Omental fat pad (tissue), 4 donors: ENCODE measurements around the gene FEN1. TPM values are rescaled to one million over a fixed set of nuclear protein-coding genes. Genes with fewer than 3 reads are reported as not detected.

Experiments used
- ATAC-seq: fragments of 150-250 bp; one replicate; pipeline ENCODE4 v1.9.1; 2016; ENCODE audit warnings: mild to moderate bottlenecking, moderate library complexity; ENCODE audit not compliant: low FRiP score
- DNase-seq: peaks from one replicate; pipeline ENCODE4 v3.0.0-alpha.2; 2019; ENCODE audit warnings: low spot score
- total RNA-seq, 4 donors: library from RNA; depleted of rRNA; stranded (reverse); fragments of >200 nt; gene quantifications; one replicate each; pipeline ENCODE4 v1.1.0, GENCODE V29; 2016
- TF ChIP-seq, protein P1 (sequence below), 3 donors: fragments of 450-650 bp; IDR thresholded peaks; one replicate each; pipeline ENCODE4 v1.5.1; 2016 to 2017; ENCODE audit warnings: antibody characterized with exemption in 3 of 3, mild to moderate bottlenecking in 3 of 3, moderate library complexity in 2 of 3

The FEN1 gene
- total RNA-seq, 4 donors from 2014 or later, result 4.7 to 8.9 (median 6.7) TPM

DNA sequence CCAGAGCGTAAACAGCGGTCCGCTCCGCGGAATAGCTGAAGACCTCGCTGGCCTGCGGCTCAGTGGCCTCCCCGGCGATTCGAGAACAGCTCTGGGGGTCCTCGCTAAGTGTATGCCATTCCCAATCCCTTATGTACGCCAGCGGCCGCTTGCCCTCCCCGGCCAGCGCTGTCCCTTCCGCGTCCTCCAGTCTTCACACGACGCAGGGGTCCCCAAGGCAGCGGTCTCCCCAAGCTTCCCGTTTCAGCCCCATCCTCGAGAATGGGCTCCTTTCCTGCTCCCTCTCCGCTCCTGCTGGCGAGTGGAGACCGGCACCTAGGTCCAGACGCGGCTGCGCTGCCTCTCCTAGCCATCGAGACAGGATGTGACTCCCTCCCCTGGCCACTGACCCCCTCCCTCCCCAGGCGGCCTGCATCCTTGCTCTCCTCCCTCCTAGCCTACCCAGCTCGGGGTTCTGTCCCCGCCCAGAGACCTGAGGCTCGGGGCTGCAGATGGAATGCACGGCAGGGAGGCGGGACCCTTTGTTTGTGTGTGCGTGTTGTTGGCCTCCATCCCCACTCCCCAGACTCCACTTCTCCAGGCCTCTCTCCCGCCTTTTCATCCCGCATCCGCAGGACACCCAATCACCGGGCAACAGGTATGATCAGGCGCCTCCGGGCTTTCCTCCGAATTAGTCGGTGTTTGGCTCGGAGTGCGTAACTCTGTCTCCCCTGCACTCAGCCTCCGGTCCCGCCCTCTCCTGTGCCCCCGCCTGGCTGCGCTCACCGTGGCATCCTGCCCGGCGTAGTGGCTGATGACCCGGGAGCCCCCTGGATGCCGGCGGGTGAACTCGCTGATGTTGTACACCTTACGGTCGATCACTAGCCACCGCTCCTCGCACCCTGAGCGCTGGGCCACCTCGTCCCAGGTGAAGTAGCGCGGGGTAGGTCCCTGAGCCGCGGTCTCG lies 23.4 kb downstream of the FEN1 start:
- ATAC-seq, result peak; percentile 47
- TF ChIP-seq, protein P1, sequence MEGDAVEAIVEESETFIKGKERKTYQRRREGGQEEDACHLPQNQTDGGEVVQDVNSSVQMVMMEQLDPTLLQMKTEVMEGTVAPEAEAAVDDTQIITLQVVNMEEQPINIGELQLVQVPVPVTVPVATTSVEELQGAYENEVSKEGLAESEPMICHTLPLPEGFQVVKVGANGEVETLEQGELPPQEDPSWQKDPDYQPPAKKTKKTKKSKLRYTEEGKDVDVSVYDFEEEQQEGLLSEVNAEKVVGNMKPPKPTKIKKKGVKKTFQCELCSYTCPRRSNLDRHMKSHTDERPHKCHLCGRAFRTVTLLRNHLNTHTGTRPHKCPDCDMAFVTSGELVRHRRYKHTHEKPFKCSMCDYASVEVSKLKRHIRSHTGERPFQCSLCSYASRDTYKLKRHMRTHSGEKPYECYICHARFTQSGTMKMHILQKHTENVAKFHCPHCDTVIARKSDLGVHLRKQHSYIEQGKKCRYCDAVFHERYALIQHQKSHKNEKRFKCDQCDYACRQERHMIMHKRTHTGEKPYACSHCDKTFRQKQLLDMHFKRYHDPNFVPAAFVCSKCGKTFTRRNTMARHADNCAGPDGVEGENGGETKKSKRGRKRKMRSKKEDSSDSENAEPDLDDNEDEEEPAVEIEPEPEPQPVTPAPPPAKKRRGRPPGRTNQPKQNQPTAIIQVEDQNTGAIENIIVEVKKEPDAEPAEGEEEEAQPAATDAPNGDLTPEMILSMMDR (IDR thresholded peaks at IDR 0.05), result no peak
- peak; percentile 48 for DNase-seq

DNA sequence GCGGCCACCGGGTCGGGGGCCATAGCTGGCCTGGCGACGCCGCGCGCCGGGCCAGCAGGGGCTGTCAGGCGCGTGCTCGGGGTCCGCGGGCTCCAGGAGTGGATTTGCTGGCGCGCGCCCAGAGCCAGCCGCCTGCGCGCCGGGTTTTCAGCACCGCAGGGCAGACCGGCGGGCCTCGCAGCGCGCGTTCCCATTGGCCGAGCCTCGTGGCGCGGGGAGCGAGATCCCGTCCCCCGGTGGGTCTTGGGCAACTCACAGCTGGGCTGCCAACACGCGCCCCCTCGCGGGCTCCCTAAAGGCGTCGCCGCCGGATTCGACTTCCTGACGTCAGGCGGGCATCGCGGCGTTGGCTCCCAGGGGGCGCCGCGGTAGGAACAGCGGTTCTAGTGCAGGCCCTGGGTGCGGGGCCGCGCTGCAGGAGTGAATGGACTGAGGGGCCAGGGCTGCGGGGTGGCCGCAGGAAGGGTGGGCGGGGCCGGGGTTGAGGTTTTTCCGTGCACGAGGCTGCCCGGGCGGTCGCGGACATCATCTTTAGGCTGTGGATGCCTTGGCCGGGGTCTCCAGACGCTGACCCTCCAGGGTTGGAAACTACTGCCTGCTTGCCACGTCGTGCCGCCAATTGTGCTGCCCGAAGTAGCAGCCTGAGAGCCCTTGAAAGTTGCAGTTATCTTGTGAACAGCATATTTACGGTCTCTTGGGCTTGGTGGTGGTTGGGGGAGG lies 24.2 kb downstream of the FEN1 start, which contains the start of gene FADS1:
FADS1 (minus strand) TSS at position 268 of the 720 bp plus-strand sequence; CDS start at position 194, 74 bp downstream.
- ATAC-seq (peak; percentile 75), DNase-seq (peak; percentile 71)
- TF ChIP-seq, protein P1 (IDR thresholded peaks at IDR 0.05), result peak in 1 of 3 donors; percentile 28

DNA sequence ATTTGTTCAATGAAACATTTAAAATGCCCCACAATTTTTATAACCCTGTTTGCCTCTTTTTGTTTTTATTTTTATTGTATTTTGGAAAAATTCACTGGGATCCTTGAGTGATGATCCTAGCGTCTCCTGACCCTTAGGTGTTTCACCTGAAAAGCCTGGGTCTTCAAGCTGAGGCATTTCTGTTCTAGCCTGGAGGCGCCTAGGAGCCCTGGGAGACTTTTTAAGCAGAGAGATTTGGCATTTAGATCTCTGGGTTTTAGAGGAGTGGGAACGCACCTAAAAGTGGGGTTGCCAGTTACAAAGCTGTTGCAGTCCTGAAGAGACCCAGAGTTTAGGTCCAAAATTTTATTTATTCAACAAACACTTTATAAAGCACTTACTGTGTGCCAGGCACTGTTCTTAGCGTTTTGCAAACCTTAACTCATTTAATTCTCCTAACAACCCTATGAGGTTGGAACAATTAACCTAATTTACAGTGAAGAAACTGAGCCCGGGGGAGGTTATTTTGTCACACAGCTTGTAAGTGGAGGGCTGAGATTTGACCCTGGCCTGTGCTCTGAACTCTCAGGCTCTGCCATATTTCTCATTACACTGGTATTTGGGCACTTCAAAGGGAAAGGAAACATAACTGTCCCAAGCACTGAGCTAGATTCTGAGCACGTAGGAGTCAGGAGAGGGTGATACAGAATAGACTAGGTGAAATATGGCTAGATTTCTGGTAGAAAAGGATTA lies 24.9 kb downstream of the FEN1 start:
- TF ChIP-seq, protein P1 (IDR thresholded peaks at IDR 0.05), result no peak
- DNase-seq (no peak), ATAC-seq (no peak)

DNA sequence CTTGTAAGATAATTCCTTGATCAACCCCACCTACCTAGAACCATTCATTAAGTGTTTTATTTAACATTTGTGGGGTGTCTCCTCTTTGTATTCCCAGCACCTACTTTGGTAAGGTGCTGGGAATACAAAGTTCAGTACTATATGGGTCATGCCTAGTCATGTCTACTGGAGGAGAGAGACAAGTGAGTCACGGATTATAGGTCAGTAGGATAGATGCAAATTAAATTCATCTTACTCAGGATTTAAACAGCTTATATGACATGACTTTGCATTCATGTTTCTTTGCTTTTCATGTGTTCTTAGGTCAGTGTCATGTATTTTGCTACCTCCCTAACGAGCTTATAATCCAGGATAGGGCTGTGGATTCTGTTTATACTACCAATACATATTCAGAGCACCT lies 27.5 kb downstream of the FEN1 start:
- DNase-seq, result no peak
- ATAC-seq, result no peak
- TF ChIP-seq, protein P1 (IDR thresholded peaks at IDR 0.05), result no peak

DNA sequence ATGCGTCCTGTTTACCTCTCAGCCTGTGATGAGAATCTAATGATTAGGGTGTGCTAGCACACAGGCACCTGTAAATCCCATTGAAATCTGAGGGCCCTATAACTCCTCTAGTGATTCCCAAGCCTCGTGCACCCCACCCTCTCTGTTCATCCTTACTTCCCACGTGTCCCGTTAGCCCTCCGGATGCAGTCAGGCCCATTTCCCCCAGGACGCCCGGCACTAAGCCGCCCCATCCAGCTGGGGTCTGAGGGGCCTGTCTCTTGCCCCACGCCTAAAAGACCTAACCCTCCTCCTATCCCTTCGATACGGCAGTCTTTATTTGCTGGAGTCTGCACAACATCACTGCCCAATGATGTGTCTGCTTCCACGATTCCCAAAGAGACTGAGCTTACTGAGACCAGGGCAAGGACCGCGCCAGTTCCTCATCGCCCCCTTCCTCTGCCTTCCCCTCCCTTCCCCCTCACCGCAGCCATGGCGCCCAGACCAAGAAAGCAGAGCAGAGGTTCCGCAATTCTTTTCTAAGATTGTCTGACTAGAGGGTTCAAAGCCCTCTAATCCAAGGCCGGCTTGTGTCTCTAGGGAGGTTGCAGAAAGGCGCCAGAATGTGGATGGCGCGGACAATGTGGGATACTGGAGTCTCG lies 34.3 kb downstream of the FEN1 start:
- ATAC-seq (no peak), DNase-seq (no peak)
- TF ChIP-seq, protein P1 (IDR thresholded peaks at IDR 0.05), result no peak
